Measurements from ENCODE around the gene ARMC2.
"Not testable (repeated sequence)": the region's sequence is repeated elsewhere in the genome, so short reads cannot be mapped to it uniquely, and the experiment has no call there.

The ARMC2 gene

DNA sequence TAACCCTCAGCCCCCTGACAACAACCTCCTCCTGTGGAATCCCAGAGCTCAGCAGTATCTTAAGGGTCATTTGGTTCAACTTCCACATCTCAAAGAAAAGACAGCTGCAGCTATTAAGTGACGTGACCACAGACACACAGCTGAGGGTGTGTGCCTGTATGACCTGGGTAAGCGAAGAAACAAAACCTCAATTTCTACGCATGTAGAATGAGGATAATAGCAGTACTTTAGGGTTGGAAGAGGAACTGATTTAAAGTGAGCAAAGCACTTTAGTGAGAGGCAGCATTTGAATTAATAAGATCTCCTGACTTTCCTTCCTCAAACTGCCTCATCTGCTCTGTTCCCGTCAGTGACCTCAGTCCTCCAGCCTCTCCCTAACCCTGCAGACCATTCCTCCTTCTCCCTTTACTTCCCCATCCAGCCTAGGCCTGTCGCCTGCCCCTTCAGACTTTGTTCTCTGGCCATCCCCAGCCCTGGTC, 6.8 kb upstream of the ARMC2 start:
- Histone ChIP-seq H3K9me3 (ENCODE audit: control insufficient read depth, insufficient read depth, low read length) (no peaks in the 10 kb centered on the region), H3K4me1 (ENCODE audit: insufficient read depth, low read length) (peaks cover 9% of the 10 kb centered on the region), H3K9ac (ENCODE audit: low read depth, low read length) (no peak overlapping the region), H3K36me3 (ENCODE audit: insufficient read depth, low read length) (no peaks in the 10 kb centered on the region)

DNA sequence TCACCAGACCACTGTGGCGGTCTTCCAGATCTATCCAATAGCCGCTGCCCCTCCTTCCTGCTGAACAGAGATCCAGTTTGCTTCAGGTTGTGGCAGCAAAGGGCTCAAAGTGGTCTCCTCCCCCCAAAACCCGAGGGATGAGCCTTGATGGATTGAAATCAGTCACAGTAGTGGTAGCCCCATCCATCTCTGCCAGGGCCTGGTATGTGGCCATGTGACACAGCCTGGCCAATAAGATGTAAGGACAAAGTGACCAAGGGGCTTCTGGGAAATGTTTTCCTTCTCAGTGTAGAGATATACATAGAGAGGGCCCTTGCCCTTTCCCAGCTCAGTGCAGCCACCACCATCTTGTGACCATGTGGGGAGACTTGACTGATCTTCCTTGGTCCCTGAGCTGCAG, 4.1 kb upstream of the ARMC2 start:
- Histone ChIP-seq H3K4me1 (ENCODE audit: insufficient read depth, low read length) (peaks cover 4% of the 10 kb centered on the region; the same call in 1 of the 2 replicates), H3K9me3 (ENCODE audit: control insufficient read depth, insufficient read depth, low read length) (no peaks in the 10 kb centered on the region), H3K9ac (ENCODE audit: low read depth, low read length) (no peak overlapping the region), H3K36me3 (ENCODE audit: insufficient read depth, low read length) (no peaks in the 10 kb centered on the region)

DNA sequence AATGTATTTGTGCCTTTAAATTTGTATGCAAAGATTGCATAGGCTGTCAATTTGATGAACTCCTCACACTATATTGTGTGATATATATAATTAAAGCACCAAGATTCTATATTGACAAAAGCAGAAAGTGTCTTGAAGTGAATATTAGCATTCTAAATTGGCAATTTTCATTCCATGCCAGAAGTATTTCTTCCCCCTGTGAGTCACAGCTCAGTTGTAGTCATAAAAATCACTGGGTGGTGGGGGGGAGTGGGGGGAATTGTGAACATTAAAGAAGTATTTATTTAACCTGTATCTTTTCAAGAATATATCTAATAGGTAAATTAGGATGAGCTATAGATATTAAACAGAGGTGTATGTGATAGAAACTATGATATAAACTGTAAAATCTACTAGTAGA, 3.1 kb upstream of the ARMC2 start:
- H3K9me3 ChIP-seq (ENCODE audit: control insufficient read depth, insufficient read depth, low read length): no peaks in the 10 kb centered on the region
- H3K4me1 ChIP-seq (ENCODE audit: insufficient read depth, low read length): peaks cover 4% of the 10 kb centered on the region; the same call in 1 of the 2 replicates
- no peak overlapping the region for H3K9ac ChIP-seq (ENCODE audit: low read depth, low read length)
- no peaks in the 10 kb centered on the region for H3K36me3 ChIP-seq (ENCODE audit: insufficient read depth, low read length)

DNA sequence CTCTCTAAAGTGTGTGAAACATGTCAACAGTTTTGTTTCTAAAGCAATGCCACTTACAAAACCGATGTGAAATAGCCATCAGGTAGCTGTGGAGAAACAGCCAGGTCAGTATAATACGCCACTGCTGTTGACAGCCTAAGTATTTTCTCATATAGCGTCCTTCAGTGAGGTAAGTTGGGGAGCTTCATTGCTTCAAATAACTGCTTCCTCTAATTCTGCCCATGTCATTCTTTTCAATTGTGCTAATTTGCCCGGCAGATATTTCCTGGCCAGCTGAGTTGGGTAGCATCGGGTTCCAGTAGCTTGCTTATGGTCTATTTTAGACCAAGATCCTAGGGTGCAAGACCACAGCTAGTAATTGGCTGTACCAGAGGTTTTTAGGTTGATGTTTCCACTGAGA, 2.1 kb upstream of the ARMC2 start:
- no peaks in the 10 kb centered on the region for H3K9me3 ChIP-seq (ENCODE audit: control insufficient read depth, insufficient read depth, low read length)
- no peaks in the 10 kb centered on the region for H3K36me3 ChIP-seq (ENCODE audit: insufficient read depth, low read length)
- no peak overlapping the region for H3K9ac ChIP-seq (ENCODE audit: low read depth, low read length)
- peaks cover 4% of the 10 kb centered on the region; the same call in 1 of the 2 replicates for H3K4me1 ChIP-seq (ENCODE audit: insufficient read depth, low read length)

DNA sequence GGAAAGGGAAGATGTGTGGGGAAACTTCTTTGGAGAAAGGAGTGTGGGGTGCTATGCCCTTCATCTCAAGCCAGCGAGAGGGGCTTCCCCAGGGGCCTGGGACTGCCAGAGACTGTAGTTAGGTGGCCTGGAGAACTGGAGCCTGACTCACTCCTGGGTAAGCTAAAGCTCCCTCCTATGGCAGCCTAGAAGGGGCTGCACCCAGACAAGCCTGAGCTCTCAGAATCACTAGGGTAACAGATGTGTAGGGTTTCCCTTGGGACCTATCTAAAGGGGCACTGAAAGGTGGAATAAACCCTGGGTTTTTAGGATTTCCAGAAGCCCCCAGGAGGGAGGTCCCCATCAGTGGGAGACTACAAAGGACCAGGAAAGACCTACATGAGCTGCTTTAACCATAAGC, 1.6 kb upstream of the ARMC2 start:
- Histone ChIP-seq H3K9ac (ENCODE audit: low read depth, low read length) (no peak overlapping the region), H3K4me1 (ENCODE audit: insufficient read depth, low read length) (peaks cover 4% of the 10 kb centered on the region; the same call in 1 of the 2 replicates), H3K36me3 (ENCODE audit: insufficient read depth, low read length) (no peaks in the 10 kb centered on the region), H3K9me3 (ENCODE audit: control insufficient read depth, insufficient read depth, low read length) (no peaks in the 10 kb centered on the region)

DNA sequence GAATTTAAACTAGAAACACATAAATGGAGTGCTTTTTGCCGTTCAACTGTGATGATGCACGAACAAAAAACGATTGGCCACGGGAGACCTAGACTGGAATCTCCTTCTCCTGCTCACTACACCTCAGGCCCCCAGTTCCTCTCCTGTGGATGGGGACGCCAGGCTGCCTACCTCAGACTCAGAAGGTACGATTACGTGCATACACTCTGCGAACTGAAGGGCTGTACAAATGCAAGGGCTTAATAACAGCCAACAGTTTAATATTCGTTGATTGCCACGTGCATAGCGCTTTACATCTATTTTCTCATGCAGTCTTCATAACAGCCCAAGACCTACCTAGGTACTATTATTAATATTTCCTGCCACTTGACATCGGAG, 495 bp upstream of the ARMC2 start:
- no peaks in the 10 kb centered on the region for H3K9me3 ChIP-seq (ENCODE audit: control insufficient read depth, insufficient read depth, low read length)
- H3K36me3 ChIP-seq (ENCODE audit: insufficient read depth, low read length): no peaks in the 10 kb centered on the region
- peak overlapping the region; percentile 75 for H3K9ac ChIP-seq (ENCODE audit: low read depth, low read length)
- H3K4me1 ChIP-seq (ENCODE audit: insufficient read depth, low read length): peaks cover 4% of the 10 kb centered on the region; the same call in 1 of the 2 replicates

DNA sequence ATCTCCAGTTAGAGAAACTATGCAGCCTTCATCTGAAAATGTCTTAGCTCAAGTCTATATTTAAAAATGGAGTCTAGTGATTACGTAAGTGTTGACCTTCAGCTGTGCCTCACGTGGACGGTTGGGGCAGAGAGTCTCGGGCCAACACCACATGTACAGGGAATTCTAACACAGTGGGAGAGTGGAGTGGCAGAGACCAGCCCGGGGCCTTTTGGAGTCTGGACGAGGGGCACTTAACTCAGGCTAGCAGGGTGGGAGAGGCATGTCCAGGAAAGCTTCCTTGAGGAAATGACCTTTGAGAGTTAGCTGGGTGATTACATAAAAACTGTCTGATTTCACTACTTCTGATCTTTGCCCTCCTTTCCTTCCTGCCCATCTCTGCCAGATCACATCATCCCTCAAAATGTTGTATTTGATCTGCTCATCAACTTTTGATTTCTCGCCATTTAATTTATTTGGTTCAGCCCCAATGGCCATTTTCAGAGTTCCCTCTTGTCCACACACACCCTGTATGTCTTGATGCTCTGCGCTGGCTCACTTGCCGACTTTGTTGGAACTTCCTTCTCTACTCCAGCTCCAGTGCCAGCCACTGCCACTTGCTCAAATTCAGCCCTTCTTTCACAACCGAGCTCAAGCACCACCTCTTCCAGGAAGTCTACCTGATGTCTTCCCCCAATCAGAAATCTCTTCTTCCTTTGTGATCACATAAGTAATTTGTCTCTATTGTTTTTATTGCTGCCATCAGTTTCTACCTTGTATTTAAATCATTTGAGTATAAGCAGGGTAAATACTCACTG, 2.6 kb downstream of the ARMC2 start:
- no peak overlapping the region for H3K9ac ChIP-seq (ENCODE audit: low read depth, low read length)
- no peaks in the 10 kb centered on the region for H3K36me3 ChIP-seq (ENCODE audit: insufficient read depth, low read length)
- peaks cover 4% of the 10 kb centered on the region; the same call in 1 of the 2 replicates for H3K4me1 ChIP-seq (ENCODE audit: insufficient read depth, low read length)
- H3K9me3 ChIP-seq (ENCODE audit: control insufficient read depth, insufficient read depth, low read length): no peaks in the 10 kb centered on the region

DNA sequence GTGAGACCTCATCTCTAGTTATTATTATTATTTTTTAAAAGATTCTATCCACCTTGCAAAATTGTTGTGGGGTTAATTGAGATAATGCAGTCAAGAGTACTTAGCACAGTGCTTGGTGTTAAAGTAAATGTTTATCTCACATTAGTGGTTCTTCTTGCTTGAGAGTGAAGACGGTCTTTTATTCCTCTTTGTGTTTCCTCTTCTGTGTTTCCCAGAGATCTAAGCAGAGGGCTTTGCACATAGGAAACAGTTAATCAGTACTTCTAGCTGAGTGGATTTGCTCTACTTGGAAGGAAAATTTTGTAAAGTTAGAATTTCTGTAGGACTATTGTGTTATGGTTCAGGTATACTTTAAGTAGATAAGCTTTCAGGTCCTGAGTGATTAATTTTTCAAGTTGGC, 3.5 kb downstream of the ARMC2 start:
- Histone ChIP-seq H3K4me1 (ENCODE audit: insufficient read depth, low read length) (no peaks in the 10 kb centered on the region), H3K9me3 (ENCODE audit: control insufficient read depth, insufficient read depth, low read length) (no peaks in the 10 kb centered on the region), H3K36me3 (ENCODE audit: insufficient read depth, low read length) (0 out of 2 replicates have a peak, but pooled peaks cover 3% of the 10 kb centered on the region), H3K9ac (ENCODE audit: low read depth, low read length) (no peak overlapping the region)

DNA sequence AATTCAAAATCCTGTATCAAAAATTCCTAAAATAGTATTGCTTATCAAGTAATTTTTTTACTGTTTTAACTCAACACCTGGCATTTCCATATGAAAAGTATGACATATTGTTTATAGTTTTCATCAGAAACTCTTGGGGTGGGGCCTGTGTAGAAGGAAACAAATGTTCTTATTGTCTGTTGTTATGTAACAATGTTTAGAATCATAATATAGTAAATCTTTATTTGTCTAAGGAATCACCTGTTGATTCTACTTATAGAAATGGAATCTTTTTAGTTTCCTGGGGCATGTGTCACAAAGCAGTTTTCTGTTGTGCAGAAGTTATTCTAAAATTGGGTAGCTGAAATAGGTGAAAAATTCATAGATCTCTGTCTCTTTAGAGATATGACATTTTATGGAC, 4.9 kb downstream of the ARMC2 start:
- 0 out of 2 replicates have a peak, but pooled peaks cover 3% of the 10 kb centered on the region for H3K36me3 ChIP-seq (ENCODE audit: insufficient read depth, low read length)
- peaks cover 3% of the 10 kb centered on the region; the same call in 1 of the 2 replicates for H3K9me3 ChIP-seq (ENCODE audit: control insufficient read depth, insufficient read depth, low read length)
- no peak overlapping the region for H3K9ac ChIP-seq (ENCODE audit: low read depth, low read length)
- H3K4me1 ChIP-seq (ENCODE audit: insufficient read depth, low read length): no peaks in the 10 kb centered on the region

DNA sequence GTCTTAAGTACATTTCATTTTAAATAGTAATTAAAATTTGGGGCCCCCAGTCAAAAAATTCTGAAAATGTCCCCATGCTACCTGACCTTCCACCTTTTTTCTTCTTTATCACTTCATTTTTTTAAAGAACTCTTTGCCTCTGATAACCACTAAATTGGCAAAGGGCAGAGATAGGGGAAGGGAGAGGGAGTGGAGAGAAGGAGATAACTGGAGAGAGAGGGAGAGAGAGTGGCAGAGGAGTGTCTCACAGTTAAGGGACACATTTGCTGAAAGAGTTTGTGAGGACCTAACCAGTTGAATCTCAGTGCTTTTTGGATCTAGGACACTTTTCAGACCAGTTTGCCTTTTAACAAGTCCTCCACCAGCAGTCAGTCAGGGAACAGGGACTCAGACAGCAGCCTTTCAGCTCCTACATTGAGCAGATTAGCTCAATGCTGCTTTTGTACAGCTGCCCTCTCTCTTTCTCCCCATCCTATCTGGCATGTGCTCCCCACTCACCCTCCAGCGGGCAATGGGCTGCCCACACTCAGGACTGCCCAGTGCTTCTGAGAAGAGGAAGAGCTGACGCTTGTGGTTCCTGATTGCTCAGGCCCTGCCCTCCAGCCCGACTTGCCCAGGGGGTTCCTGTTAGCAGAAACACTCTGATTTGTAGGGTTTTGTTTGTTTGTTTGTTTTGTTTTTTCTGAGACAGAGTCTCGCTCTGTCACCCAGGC, 14.4 kb downstream of the ARMC2 start:
- Histone ChIP-seq H3K9ac (ENCODE audit: low read depth, low read length) (no peak overlapping the region), H3K36me3 (ENCODE audit: insufficient read depth, low read length) (no peaks in the 10 kb centered on the region), H3K4me1 (ENCODE audit: insufficient read depth, low read length) (peaks cover 14% of the 10 kb centered on the region; the same call in 1 of the 2 replicates), H3K9me3 (ENCODE audit: control insufficient read depth, insufficient read depth, low read length) (no peaks in the 10 kb centered on the region)

DNA sequence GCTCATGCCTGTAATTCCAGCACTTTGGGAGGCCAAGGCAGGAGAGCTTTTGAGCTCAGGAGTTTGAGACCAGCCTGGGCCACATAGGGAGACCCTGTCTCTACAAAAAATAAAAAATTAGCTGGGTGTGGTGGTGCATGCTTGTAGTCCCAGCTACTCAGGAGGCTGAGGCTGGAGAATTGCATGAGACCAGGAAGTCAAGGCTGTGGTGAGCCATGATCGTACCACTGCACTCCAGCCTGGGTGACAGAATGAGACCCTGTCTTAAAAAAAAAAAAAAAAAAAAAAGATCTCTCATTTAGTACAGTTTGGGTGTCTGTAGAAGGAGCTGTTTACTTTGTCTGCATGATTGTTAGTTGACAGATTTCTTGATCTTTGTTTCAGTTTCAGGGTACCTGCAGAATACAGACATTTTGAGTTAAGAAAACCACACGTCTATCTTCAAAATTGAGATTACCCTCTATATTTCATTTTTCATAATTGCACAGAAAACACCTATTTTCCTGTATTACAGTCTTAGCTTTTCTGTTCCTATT, 17.6 kb downstream of the ARMC2 start:
- not testable (repeated sequence) for H3K4me1 ChIP-seq (ENCODE audit: insufficient read depth, low read length); H3K9ac ChIP-seq (ENCODE audit: low read depth, low read length); H3K9me3 ChIP-seq (ENCODE audit: control insufficient read depth, insufficient read depth, low read length); H3K36me3 ChIP-seq (ENCODE audit: insufficient read depth, low read length)

DNA sequence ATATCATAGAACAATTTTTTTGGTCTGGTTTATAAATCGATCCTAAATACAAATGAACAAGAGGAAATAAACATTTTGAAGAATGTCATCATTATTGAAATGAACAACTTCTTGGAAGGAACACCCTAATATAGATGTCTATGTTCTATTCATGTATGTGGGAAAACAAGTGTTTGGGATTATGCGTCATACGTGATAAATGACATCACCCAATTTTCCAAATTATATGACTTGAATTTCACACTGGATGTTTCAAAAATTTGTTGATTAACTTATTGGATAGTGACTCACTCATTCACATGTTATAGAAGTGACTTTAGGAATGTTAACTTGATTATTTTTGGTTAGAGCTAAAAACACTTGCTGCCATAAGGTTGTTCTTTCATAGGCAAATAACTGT, 18.6 kb downstream of the ARMC2 start:
- no peaks in the 10 kb centered on the region for H3K36me3 ChIP-seq (ENCODE audit: insufficient read depth, low read length)
- H3K4me1 ChIP-seq (ENCODE audit: insufficient read depth, low read length): peaks cover 10% of the 10 kb centered on the region
- H3K9me3 ChIP-seq (ENCODE audit: control insufficient read depth, insufficient read depth, low read length): no peaks in the 10 kb centered on the region
- no peak overlapping the region for H3K9ac ChIP-seq (ENCODE audit: low read depth, low read length)

DNA sequence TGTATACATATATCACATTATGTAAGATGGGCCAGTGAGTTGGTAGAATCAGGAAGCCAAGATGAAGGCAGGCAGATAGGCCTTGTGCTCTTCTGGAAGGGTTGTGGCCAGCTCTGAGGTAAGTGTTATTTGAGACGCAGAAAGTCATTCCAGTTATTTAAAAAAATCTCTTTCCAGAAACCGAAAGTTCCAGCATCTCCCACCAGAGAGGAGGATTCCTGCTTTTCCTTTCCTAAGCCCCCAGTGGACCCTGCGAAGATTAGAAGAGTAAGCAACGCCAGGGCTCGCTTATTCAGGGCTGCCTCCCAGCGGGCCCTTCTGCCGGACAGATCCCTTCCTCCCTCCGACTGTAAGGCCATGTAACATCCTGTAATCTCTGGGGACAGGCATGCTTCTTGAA, 20.4 kb downstream of the ARMC2 start:
- peaks cover 25% of the 10 kb centered on the region for H3K4me1 ChIP-seq (ENCODE audit: insufficient read depth, low read length)
- no peak overlapping the region for H3K9ac ChIP-seq (ENCODE audit: low read depth, low read length)
- no peaks in the 10 kb centered on the region for H3K9me3 ChIP-seq (ENCODE audit: control insufficient read depth, insufficient read depth, low read length)
- H3K36me3 ChIP-seq (ENCODE audit: insufficient read depth, low read length): no peaks in the 10 kb centered on the region

DNA sequence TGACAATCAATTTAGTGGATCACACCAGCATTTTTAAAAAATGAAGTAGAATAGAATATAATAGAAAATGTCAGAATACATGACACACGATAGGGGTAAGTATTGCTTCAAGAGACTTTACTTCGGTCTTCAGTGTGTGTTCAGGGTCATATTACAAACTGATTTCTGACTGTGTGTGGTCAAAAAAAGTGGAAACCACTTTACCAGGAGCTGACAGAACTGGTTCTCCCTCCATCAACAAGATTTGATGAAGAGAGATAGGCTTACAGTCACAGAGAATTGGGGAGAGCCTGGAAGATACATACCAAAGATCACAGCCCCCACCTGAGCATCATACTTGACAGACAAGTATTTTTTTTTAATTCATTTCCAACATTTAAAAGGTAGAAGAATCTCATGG, 21.7 kb downstream of the ARMC2 start:
- Histone ChIP-seq H3K9me3 (ENCODE audit: control insufficient read depth, insufficient read depth, low read length) (no peaks in the 10 kb centered on the region), H3K4me1 (ENCODE audit: insufficient read depth, low read length) (peaks cover 29% of the 10 kb centered on the region), H3K9ac (ENCODE audit: low read depth, low read length) (no peak overlapping the region), H3K36me3 (ENCODE audit: insufficient read depth, low read length) (no peaks in the 10 kb centered on the region)

DNA sequence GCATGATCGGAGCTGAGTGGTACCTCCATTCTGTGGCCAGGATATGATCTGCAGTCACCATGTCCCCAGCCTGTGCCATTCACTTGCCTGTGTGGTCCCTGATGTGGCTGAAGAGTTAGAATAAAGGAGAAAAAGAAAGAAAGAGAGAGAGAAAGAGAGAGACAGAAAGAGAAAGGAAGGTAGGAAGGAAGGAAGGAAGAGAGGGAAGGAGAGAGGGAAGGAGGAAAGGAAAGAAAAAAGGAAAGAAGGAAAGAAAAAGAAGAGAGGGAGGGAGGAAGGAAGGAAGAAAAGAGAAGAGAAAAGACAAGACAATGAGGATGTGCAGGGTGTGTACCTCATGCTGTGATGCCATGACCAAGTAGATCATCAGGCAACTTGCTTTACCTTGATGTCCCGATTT, 22.1 kb downstream of the ARMC2 start:
- Histone ChIP-seq H3K9me3 (ENCODE audit: control insufficient read depth, insufficient read depth, low read length) (no peaks in the 10 kb centered on the region), H3K4me1 (ENCODE audit: insufficient read depth, low read length) (peaks cover 29% of the 10 kb centered on the region), H3K9ac (ENCODE audit: low read depth, low read length) (no peak overlapping the region)

More for the DNA sequence above, 22.1 kb downstream of the ARMC2 start:
- H3K36me3 ChIP-seq (ENCODE audit: insufficient read depth, low read length): no peaks in the 10 kb centered on the region

All from ES-I3 (cell line).